A549 (cell line): ENCODE measurements around the gene NRXN3. TPM values are rescaled to one million over a fixed set of nuclear protein-coding genes. Genes with fewer than 3 reads are reported as not detected.

Experiments used
- ATAC-seq, 2 experiments: fragments of 200-7000 bp in 1 of 2; fragments of >200 bp in 1 of 2; cut with Nextera tagmentation in 1 of 2; cut with Tn5 transposase in 1 of 2; 3 replicates each; pipeline versions ENCODE4 v1.8.0 to v1.9.1; 2018 to 2020; ENCODE audit warnings: mild to moderate bottlenecking in 1 of 2, moderate library complexity in 1 of 2
- CTCF ChIA-PET: fragments of 300-600 bp; sonication (Branson Sonifier 250); formaldehyde crosslinking; extraction: SDS; loops from one replicate; lab custom pipeline; 2021; ENCODE audit warnings: antibody characterized with exemption, inconsistent platforms; lab: Yijun Ruan, JAX
- POLR2A ChIA-PET: fragments of 350-600 bp; formaldehyde crosslinking; extraction: SDS; loops from one replicate; lab custom pipeline; 2021; ENCODE audit warnings: antibody characterized with exemption, inconsistent platforms; lab: Yijun Ruan, JAX
- DNase-seq, 2 experiments: peaks; one replicate each; pipeline versions ENCODE4 v3.0.0 to v3.0.0-alpha.2; 2011 to 2016; ENCODE audit warnings: low read depth in 1 of 2, low spot score in 1 of 2
- FAIRE-seq: peaks from 2 replicates; lab custom pipeline; 2011; peaks lifted over from hg19 to GRCh38; lab: Jason Lieb, UNC
- H3K27ac ChIP-seq, 2 experiments: fragments of >200 bp; sonication (Bioruptor Twin); formaldehyde crosslinking; 3 replicates each; pipeline ENCODE4 v1.5.1; 2016 to 2017
- H3K4me1 ChIP-seq: fragments of >200 bp; sonication (Bioruptor Twin); formaldehyde crosslinking; 3 replicates; pipeline ENCODE4 v1.6.1; 2016
- H3K4me2 ChIP-seq: fragments of >200 bp; sonication (Bioruptor Twin); formaldehyde crosslinking; 3 replicates; pipeline ENCODE4 v1.6.1; 2016
- H3K4me3 ChIP-seq: fragments of >200 bp; sonication (Bioruptor Twin); formaldehyde crosslinking; 3 replicates; pipeline ENCODE4 v1.5.1; 2016
- H3K9me3 ChIP-seq: fragments of >200 bp; sonication (Bioruptor Twin); formaldehyde crosslinking; 3 replicates; pipeline ENCODE4 v1.6.1; 2016
- BHLHE40 ChIP-seq: IDR thresholded peaks from 2 replicates; pipeline ENCODE4 v1.6.1; 2012; ENCODE audit warnings: low read depth, low read length, inconsistent platforms
- CBX8 ChIP-seq: fragments of 200-600 bp; sonication (generic); IDR thresholded peaks from 2 replicates; pipeline ENCODE4 v1.6.1; 2016
- CEBPB ChIP-seq, 2 experiments: fragments of >200 bp in 1 of 2; sonication (Bioruptor Twin) in 1 of 2; formaldehyde crosslinking in 1 of 2; IDR thresholded peaks; 2 replicates each; pipeline ENCODE4 v1.6.1; 2012 to 2016
- EHF ChIP-seq: fragments of 250-450 bp; sonication (Bioruptor Pico); IDR thresholded peaks from 2 replicates; pipeline ENCODE4 v1.5.0; 2020; ENCODE audit warnings: mild to moderate bottlenecking
- ESRRA ChIP-seq: fragments of 150-350 bp; IDR thresholded peaks from 2 replicates; pipeline ENCODE4 v1.6.1; 2014; ENCODE audit warnings: mild to moderate bottlenecking, low read length, borderline replicate concordance
- FOSB ChIP-seq: fragments of 250-450 bp; sonication (Bioruptor Pico); IDR thresholded peaks from 2 replicates; pipeline ENCODE4 v1.5.0; 2020; ENCODE audit warnings: mild to moderate bottlenecking, moderate library complexity
- HEYL ChIP-seq: fragments of 250-450 bp; sonication (Bioruptor Pico); IDR thresholded peaks from 2 replicates; pipeline ENCODE4 v1.8.0; 2021; ENCODE audit warnings: mild to moderate bottlenecking, moderate library complexity
- HOXA7 ChIP-seq: fragments of 250-450 bp; sonication (Bioruptor Pico); IDR thresholded peaks from 2 replicates; pipeline ENCODE4 v1.5.0; 2020; ENCODE audit warnings: mild to moderate bottlenecking, moderate library complexity
- KDM5A ChIP-seq: fragments of 200-600 bp; sonication (generic); IDR thresholded peaks from 2 replicates; pipeline ENCODE4 v1.6.1; 2016; ENCODE audit warnings: antibody characterized with exemption, mild to moderate bottlenecking
- MAZ ChIP-seq: fragments of 150-350 bp; IDR thresholded peaks from 2 replicates; pipeline ENCODE4 v1.6.1; 2014; ENCODE audit warnings: antibody characterized with exemption, low read depth, low read length, borderline replicate concordance
- MYC ChIP-seq: IDR thresholded peaks from 2 replicates; pipeline ENCODE4 v1.6.1; 2012; ENCODE audit warnings: mild to moderate bottlenecking, inconsistent platforms, low read length, improper control_type of control experiment, borderline replicate concordance
- NPAS2 ChIP-seq: fragments of 250-450 bp; sonication (Bioruptor Pico); IDR thresholded peaks from 2 replicates; pipeline ENCODE4 v1.8.0; 2022; ENCODE audit warnings: mild to moderate bottlenecking, moderate library complexity, borderline replicate concordance
- PHF8 ChIP-seq: fragments of 200-600 bp; sonication (generic); IDR thresholded peaks from 2 replicates; pipeline ENCODE4 v1.6.1; 2016; ENCODE audit warnings: low read depth, mild to moderate bottlenecking, antibody characterized with exemption, moderate library complexity, borderline replicate concordance
- RCOR1 ChIP-seq: fragments of 150-350 bp; IDR thresholded peaks from 2 replicates; pipeline ENCODE4 v1.6.1; 2014; ENCODE audit warnings: antibody characterized with exemption, low read length, low read depth
- TFCP2L1 ChIP-seq: fragments of 250-450 bp; sonication (Bioruptor Pico); IDR thresholded peaks from 2 replicates; pipeline ENCODE4 v1.5.0; 2021; ENCODE audit warnings: mild to moderate bottlenecking
- TP53 ChIP-seq: fragments of 250-450 bp; sonication (Bioruptor Pico); IDR thresholded peaks from 2 replicates; pipeline ENCODE4 v1.5.0; 2021; ENCODE audit warnings: mild to moderate bottlenecking, moderate library complexity
- ZC3H11A ChIP-seq: fragments of 450-650 bp; IDR thresholded peaks from 2 replicates; pipeline ENCODE4 v1.6.1; 2014; ENCODE audit warnings: antibody characterized with exemption, mild to moderate bottlenecking
- ZNF302 ChIP-seq: fragments of 250-450 bp; sonication (Bioruptor Pico); IDR thresholded peaks from 2 replicates; pipeline ENCODE4 v1.9.0; 2021; ENCODE audit warnings: inconsistent platforms, mild to moderate bottlenecking, moderate library complexity
- WGBS: methylation state at CpG from one replicate; pipeline ENCODE4 v1.1.6; 2017; ENCODE audit errors: missing lambda C conversion rate; 5-methylcytosine and 5-hydroxymethylcytosine counted together
- polyA plus RNA-seq, 4 experiments: library from polyadenylated mRNA; depleted of rRNA in 3 of 4; stranded (reverse); fragments of >200 nt; fragmentation: RNase III in 1 of 4; extraction: RNeasy Plus Mini Kit Qiagen cat#74134 plus additional on column Dnase treatment in 1 of 4; gene quantifications; 2 replicates in 3 of 4; 3 replicates in 1 of 4; pipeline ENCODE4 v1.2.3, GENCODE V29; 2011 to 2017
- TF ChIP-seq, protein P1 (sequence below): fragments of 450-650 bp; IDR thresholded peaks from 2 replicates; pipeline ENCODE4 v1.6.1; 2014; ENCODE audit warnings: antibody characterized with exemption
- TF ChIP-seq, protein P2 (sequence below): IDR thresholded peaks from 2 replicates; pipeline ENCODE4 v1.6.1; 2012; ENCODE audit warnings: low read depth, borderline replicate concordance
- TF ChIP-seq, protein P3 (sequence below): fragments of >200 bp; sonication (Bioruptor Twin); formaldehyde crosslinking; IDR thresholded peaks from 3 replicates; pipeline ENCODE4 v1.6.1; 2016

The NRXN3 gene
- polyA plus RNA-seq, 2 of the 4 experiments (the other 2 are of a cell fraction): 0.62 to 2.3 TPM

DNA sequence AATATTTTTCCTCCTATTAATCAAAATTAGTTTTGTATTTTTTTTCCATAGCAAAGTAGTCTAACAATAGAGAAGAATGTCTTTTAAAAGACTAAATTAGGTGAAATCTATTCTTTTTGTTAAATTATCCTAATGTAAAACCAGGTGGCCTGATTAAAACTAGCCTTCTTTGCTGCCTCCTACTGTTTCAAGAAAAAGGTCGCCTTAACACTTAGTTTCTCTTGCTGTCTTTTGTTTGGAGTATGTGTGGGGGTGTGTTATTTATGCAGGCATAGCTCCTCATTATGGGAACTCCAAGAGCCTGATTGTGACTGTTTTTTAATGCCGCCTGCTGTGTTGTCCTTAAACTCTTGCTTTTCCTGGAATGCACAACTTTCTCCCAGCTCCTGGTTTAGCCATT lies 1185.9 kb downstream of the NRXN3 start:
- TF ChIP-seq MAZ (no peak), ZC3H11A (no peak), PHF8 (no peak), CEBPB (IDR thresholded peaks at IDR 0.05) (no peak), NPAS2 (no peak), CBX8 (no peak), TP53 (CRISPR knock-in tag) (no peak), ZNF302 (CRISPR knock-in tag) (no peak), ESRRA (no peak), HEYL (CRISPR knock-in tag) (no peak), FOSB (no peak), BHLHE40 (no peak)
- TF ChIP-seq, protein P1, sequence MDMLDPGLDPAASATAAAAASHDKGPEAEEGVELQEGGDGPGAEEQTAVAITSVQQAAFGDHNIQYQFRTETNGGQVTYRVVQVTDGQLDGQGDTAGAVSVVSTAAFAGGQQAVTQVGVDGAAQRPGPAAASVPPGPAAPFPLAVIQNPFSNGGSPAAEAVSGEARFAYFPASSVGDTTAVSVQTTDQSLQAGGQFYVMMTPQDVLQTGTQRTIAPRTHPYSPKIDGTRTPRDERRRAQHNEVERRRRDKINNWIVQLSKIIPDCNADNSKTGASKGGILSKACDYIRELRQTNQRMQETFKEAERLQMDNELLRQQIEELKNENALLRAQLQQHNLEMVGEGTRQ: no peak
- TF ChIP-seq, protein P2, sequence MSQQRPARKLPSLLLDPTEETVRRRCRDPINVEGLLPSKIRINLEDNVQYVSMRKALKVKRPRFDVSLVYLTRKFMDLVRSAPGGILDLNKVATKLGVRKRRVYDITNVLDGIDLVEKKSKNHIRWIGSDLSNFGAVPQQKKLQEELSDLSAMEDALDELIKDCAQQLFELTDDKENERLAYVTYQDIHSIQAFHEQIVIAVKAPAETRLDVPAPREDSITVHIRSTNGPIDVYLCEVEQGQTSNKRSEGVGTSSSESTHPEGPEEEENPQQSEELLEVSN: no peak
- TF ChIP-seq, protein P3, sequence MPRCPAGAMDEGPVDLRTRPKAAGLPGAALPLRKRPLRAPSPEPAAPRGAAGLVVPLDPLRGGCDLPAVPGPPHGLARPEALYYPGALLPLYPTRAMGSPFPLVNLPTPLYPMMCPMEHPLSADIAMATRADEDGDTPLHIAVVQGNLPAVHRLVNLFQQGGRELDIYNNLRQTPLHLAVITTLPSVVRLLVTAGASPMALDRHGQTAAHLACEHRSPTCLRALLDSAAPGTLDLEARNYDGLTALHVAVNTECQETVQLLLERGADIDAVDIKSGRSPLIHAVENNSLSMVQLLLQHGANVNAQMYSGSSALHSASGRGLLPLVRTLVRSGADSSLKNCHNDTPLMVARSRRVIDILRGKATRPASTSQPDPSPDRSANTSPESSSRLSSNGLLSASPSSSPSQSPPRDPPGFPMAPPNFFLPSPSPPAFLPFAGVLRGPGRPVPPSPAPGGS: no peak
- no peak for ATAC-seq
- POLR2A ChIA-PET: no interaction called here
- no peak for DNase-seq
- CTCF ChIA-PET: no interaction called here
- 33% methylated on average over 2 of the region's 2 CpGs for WGBS
- Histone ChIP-seq H3K9me3 (no peaks in the 10 kb centered on the region), H3K4me2 (no peak overlapping the region), H3K27ac (no peak overlapping the region), H3K4me3 (no peak overlapping the region), H3K4me1 (no peaks in the 10 kb centered on the region)
- no peak for FAIRE-seq

DNA sequence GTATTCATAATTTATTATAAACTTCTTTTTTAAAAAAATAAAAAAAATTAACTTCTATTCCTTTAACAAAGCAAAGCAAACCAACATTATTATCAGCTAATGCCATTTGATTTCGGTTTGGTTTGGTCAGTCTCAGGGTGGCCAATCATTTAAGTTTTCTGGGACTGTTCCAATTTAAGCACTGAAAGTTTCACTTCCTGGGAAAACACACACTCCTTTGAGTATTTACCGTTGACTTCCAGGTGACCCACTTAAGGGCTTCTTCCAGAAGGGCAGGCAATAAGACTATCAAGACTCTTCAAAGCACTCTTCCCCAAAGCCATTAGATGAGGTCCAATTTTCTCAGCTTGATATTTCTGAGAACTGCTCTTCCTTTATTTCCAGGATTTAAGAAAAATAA lies 1187.1 kb downstream of the NRXN3 start:
- ChIA-PET CTCF (no interaction called here), POLR2A (no interaction called here)
- H3K4me2 ChIP-seq: no peak overlapping the region
- ATAC-seq (no peak), DNase-seq (no peak), FAIRE-seq (no peak)
- H3K9me3 ChIP-seq: no peaks in the 10 kb centered on the region
- H3K4me1 ChIP-seq: no peaks in the 10 kb centered on the region
- WGBS: 13% methylated on average over 2 of the region's 2 CpGs
- TF ChIP-seq RCOR1 (no peak), TFCP2L1 (CRISPR knock-in tag) (no peak)
- no peak overlapping the region for H3K4me3 ChIP-seq
- no peak overlapping the region for H3K27ac ChIP-seq

DNA sequence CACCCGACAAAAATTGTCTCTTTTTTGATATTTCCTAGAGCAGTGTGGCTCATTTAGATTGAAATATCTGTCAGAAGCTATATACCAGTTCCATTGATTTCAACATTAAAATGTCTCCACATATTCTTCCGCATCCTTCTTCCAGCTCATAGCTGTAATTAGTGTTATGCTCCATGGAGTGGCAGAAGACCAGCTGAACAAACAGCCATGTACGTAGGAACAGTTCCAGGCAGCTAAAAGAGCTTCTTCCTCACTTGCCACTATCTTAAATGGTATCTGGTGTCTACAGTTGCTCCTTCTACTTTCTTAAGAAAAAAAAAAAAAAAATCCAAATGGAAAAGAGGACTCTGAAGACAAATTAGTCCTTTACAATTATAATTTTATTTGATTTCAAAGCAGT lies 1193.1 kb downstream of the NRXN3 start:
- ATAC-seq (no peak), DNase-seq (no peak), FAIRE-seq (no peak)
- H3K27ac ChIP-seq: no peak overlapping the region
- POLR2A ChIA-PET: no interaction called here
- WGBS: 53% methylated on average over 3 of the region's 3 CpGs
- no peaks in the 10 kb centered on the region for H3K9me3 ChIP-seq
- TF ChIP-seq HOXA7 (no peak), MYC (no peak), EHF (CRISPR knock-in tag) (no peak), TP53 (CRISPR knock-in tag) (no peak), KDM5A (no peak)
- TF ChIP-seq, all 56 proteins: peak for 0
- CTCF ChIA-PET: interaction anchor here (1.4 kb wide), 1 partner anchor 394 kb away, joined by 3 read pairs; no protein-coding TSS in a partner anchor
- Histone ChIP-seq H3K4me1 (no peaks in the 10 kb centered on the region), H3K4me2 (no peak overlapping the region), H3K4me3 (no peak overlapping the region)
